ENCODE results near the gene CYB5R4.
A peak's percentile ranks its signal among the peaks of the same experiment; 100 is the strongest.

CYB5R4 gene

GRCh38 chr6:83873869-83874268, 14.4 kb downstream of the CYB5R4 start:
- DNase-seq (ENCODE audit: low read depth) = no peak
- H3K4me3 ChIP-seq (ENCODE audit: low read depth, low read length) = no peak overlapping the region
- no peak for TF ChIP-seq CTCF (IDR thresholded peaks at IDR 0.05; ENCODE audit: insufficient read depth, low read depth, low read length, missing control alignments)

GRCh38 chr6:83875843-83876242, 16.4 kb downstream of the CYB5R4 start:
- no peak for DNase-seq (ENCODE audit: low read depth)
- TF ChIP-seq CTCF (IDR thresholded peaks at IDR 0.05; ENCODE audit: insufficient read depth, low read depth, low read length, missing control alignments) = no peak
- H3K4me3 ChIP-seq (ENCODE audit: low read depth, low read length) = no peak overlapping the region

GRCh38 chr6:83878902-83879644, 19.6 kb downstream of the CYB5R4 start:
- TF ChIP-seq CTCF (IDR thresholded peaks at IDR 0.05; ENCODE audit: insufficient read depth, low read depth, low read length, missing control alignments) = no peak
- no peak overlapping the region for H3K4me3 ChIP-seq (ENCODE audit: low read depth, low read length)
- DNase-seq (ENCODE audit: low read depth) = no peak

- no peak for DNase-seq (ENCODE audit: low read depth)
- H3K4me3 ChIP-seq (ENCODE audit: low read depth, low read length) = no peak overlapping the region
- no peak for TF ChIP-seq CTCF (IDR thresholded peaks at IDR 0.05; ENCODE audit: insufficient read depth, low read depth, low read length, missing control alignments)
These were observed 20.3 kb downstream of the CYB5R4 start for GRCh38 chr6:83879746-83880145.

GRCh38 chr6:83883240-83883639, 23.8 kb downstream of the CYB5R4 start:
- no peak for DNase-seq (ENCODE audit: low read depth)
- no peak for TF ChIP-seq CTCF (IDR thresholded peaks at IDR 0.05; ENCODE audit: insufficient read depth, low read depth, low read length, missing control alignments)
- no peak overlapping the region for H3K4me3 ChIP-seq (ENCODE audit: low read depth, low read length)

- no peak overlapping the region for H3K4me3 ChIP-seq (ENCODE audit: low read depth, low read length)
- DNase-seq (ENCODE audit: low read depth) = peak; percentile 58
- TF ChIP-seq CTCF (IDR thresholded peaks at IDR 0.05; ENCODE audit: insufficient read depth, low read depth, low read length, missing control alignments) = peak; percentile 55
These were observed 25.0 kb downstream of the CYB5R4 start for GRCh38 chr6:83884523-83884922.

GRCh38 chr6:83885984-83886383, 26.5 kb downstream of the CYB5R4 start:
- DNase-seq (ENCODE audit: low read depth) = peak; percentile 13
- TF ChIP-seq CTCF (IDR thresholded peaks at IDR 0.05; ENCODE audit: insufficient read depth, low read depth, low read length, missing control alignments) = no peak
- H3K4me3 ChIP-seq (ENCODE audit: low read depth, low read length) = no peak overlapping the region
